ENCODE results near the gene CPNE7. TPM values are rescaled to one million over a fixed set of nuclear protein-coding genes. Genes with fewer than 3 reads are reported as not detected.

CPNE7 gene
- total and polyA plus RNA-seq, 2 of the 13 experiments (the other 11 are each of a cell fraction or from before 2014, with no cell fraction given), result 0.59 TPM; not detected in 1

DNA sequence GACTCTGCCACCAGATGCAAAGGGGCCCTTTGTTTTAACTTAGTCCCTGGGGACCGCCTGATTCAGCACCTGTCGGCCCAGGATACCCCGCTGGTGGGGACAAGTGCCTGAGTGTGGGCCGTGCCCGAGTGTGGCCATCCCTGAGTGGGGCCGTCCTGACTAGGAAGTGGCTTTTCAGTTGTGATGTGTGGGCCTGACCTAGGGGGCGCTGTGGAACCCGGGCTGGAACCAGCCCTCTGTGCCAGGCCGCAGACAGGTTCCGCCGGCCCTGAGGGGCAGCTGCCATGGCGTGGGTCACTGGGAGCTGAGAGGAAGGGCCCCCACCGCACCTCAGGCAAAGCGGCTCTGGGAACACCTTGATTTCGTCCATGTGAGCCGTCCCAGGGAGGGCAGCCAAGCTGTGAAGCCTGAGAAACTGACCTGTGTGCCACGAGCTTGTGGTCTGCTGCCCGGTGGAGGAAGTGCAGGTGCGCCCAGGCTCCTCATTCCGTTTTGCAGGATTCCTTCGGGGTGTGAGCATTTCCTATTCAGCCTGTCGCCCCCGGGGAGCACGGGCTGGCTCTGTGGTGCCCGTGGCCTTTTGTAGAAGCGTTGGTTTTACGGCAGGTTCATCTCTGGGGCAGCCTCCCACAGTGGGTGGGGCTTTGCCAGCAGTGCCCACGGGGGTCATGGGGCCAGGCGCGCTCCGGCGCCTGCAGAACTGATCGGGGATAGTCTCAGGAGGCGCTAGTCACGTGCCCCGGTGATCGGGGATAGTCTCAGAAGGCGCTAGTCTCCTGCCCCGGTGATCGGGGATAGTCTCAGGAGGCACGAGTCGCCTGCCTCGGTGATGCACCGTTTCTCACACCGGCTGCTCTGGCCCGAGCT is 9.8 kb upstream of the CPNE7 start (continued):
- TF ChIP-seq, protein P1, sequence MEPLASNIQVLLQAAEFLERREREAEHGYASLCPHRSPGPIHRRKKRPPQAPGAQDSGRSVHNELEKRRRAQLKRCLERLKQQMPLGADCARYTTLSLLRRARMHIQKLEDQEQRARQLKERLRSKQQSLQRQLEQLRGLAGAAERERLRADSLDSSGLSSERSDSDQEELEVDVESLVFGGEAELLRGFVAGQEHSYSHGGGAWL (CRISPR knock-in tag; IDR thresholded peaks at IDR 0.05), result peak; percentile 55; the same call in 1 of the 2 replicates
- TF ChIP-seq HOXA3 (CRISPR knock-in tag; IDR thresholded peaks at IDR 0.05) (peak; percentile 69; the same call in 1 of the 2 replicates), ZNF431 (CRISPR knock-in tag; IDR thresholded peaks at IDR 0.05; ENCODE audit: borderline replicate concordance, low read depth) (peak; percentile 86; the same call in 1 of the 2 replicates), ZSCAN9 (CRISPR knock-in tag; IDR thresholded peaks at IDR 0.05; ENCODE audit: borderline replicate concordance) (peak; percentile 66; the same call in 1 of the 2 replicates), ZNF432 (CRISPR knock-in tag; IDR thresholded peaks at IDR 0.05; ENCODE audit: borderline replicate concordance) (no peak), ARHGAP35 (CRISPR knock-in tag; IDR thresholded peaks at IDR 0.05; ENCODE audit: borderline replicate concordance) (no peak; the same call in 1 of the 2 replicates), SPEN (CRISPR knock-in tag; IDR thresholded peaks at IDR 0.05; ENCODE audit: low read depth) (peak; percentile 47; the same call in 1 of the 2 replicates), SALL2 (CRISPR knock-in tag; IDR thresholded peaks at IDR 0.05) (0 out of 2 replicates have a peak, but pooled peaks have one; percentile 62), GTF2F1 (IDR thresholded peaks at IDR 0.05; ENCODE audit: low read length) (no peak), POLR2AphosphoS2 (IDR thresholded peaks at IDR 0.05; ENCODE audit: low read depth, low read length) (peak; percentile 81; the same call in 1 of the 2 replicates), ZNF790 (CRISPR knock-in tag; IDR thresholded peaks at IDR 0.05; ENCODE audit: borderline replicate concordance) (0 out of 2 replicates have a peak, but pooled peaks have one; percentile 26), EED (CRISPR knock-in tag; IDR thresholded peaks at IDR 0.05) (peak; percentile 89), ZKSCAN1 (IDR thresholded peaks at IDR 0.05; ENCODE audit: low read length) (no peak), ZNF138 (CRISPR knock-in tag; IDR thresholded peaks at IDR 0.05; ENCODE audit: low read depth) (0 out of 2 replicates have a peak, but pooled peaks have one; percentile 45), NKX3-1 (CRISPR knock-in tag; IDR thresholded peaks at IDR 0.05) (0 out of 2 replicates have a peak, but pooled peaks have one; percentile 71), ZNF160 (CRISPR knock-in tag; IDR thresholded peaks at IDR 0.05) (peak; percentile 56; the same call in 1 of the 2 replicates), CBX5 (CRISPR knock-in tag; IDR thresholded peaks at IDR 0.05; ENCODE audit: borderline replicate concordance) (peak; percentile 61; the same call in 1 of the 2 replicates), ZNF567 (CRISPR knock-in tag; IDR thresholded peaks at IDR 0.05; ENCODE audit: borderline replicate concordance) (peak; percentile 97), ONECUT2 (CRISPR knock-in tag; IDR thresholded peaks at IDR 0.05) (0 out of 2 replicates have a peak, but pooled peaks have one; percentile 7), MYNN (CRISPR knock-in tag; IDR thresholded peaks at IDR 0.05; ENCODE audit: low read depth) (0 out of 2 replicates have a peak, but pooled peaks have one; percentile 70)
- TF ChIP-seq, protein P2, sequence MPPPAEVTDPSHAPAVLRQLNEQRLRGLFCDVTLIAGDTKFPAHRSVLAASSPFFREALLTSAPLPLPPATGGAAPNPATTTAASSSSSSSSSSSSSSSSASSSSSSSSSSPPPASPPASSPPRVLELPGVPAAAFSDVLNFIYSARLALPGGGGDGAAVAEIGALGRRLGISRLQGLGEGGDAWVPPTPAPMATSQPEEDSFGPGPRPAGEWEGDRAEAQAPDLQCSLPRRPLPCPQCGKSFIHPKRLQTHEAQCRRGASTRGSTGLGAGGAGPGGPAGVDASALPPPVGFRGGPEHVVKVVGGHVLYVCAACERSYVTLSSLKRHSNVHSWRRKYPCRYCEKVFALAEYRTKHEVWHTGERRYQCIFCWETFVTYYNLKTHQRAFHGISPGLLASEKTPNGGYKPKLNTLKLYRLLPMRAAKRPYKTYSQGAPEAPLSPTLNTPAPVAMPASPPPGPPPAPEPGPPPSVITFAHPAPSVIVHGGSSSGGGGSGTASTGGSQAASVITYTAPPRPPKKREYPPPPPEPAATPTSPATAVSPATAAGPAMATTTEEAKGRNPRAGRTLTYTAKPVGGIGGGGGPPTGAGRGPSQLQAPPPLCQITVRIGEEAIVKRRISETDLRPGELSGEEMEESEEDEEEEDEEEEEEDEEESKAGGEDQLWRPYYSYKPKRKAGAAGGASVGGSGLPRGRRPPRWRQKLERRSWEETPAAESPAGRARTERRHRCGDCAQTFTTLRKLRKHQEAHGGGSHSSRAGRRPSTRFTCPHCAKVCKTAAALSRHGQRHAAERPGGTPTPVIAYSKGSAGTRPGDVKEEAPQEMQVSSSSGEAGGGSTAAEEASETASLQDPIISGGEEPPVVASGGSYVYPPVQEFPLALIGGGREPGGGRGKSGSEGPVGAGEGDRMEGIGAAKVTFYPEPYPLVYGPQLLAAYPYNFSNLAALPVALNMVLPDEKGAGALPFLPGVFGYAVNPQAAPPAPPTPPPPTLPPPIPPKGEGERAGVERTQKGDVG (CRISPR knock-in tag; IDR thresholded peaks at IDR 0.05; ENCODE audit: borderline replicate concordance), result peak; percentile 76; the same call in 1 of the 2 replicates
- TF ChIP-seq, protein P3, sequence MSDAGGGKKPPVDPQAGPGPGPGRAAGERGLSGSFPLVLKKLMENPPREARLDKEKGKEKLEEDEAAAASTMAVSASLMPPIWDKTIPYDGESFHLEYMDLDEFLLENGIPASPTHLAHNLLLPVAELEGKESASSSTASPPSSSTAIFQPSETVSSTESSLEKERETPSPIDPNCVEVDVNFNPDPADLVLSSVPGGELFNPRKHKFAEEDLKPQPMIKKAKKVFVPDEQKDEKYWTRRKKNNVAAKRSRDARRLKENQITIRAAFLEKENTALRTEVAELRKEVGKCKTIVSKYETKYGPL (CRISPR knock-in tag; IDR thresholded peaks at IDR 0.05), result 0 out of 2 replicates have a peak, but pooled peaks have one; percentile 54
- TF ChIP-seq, protein P4, sequence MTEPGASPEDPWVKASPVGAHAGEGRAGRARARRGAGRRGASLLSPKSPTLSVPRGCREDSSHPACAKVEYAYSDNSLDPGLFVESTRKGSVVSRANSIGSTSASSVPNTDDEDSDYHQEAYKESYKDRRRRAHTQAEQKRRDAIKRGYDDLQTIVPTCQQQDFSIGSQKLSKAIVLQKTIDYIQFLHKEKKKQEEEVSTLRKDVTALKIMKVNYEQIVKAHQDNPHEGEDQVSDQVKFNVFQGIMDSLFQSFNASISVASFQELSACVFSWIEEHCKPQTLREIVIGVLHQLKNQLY (CRISPR knock-in tag; IDR thresholded peaks at IDR 0.05), result no peak

Data from HepG2 (cell line).